ENCODE data around the gene MCAM. TPM values are rescaled to one million over a fixed set of nuclear protein-coding genes. Genes with fewer than 3 reads are reported as not detected.

Gene MCAM
- total RNA-seq, 1 donor from 2014 or later = 3.9 TPM

DNA sequence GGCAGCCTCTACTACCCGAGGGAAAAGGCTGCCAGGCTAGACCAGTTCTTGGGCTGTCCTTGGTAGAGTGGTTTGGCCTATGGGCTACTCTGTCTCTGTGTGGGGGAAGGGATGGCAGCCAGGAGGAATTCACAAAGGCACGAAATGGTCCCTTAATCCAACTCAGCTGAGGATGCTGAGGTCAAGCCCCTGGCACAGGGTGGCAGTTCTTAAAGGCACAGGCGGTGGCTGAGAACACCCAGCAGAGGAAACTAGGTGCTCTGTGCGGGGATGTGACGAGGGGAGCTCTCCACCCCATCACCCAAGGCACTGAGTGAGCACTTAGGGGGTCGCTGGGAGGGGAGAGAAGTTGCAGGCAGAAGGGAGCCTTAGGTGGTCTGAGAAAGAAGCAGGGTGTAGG lies 29.7 kb upstream of the MCAM start, which contains the start of gene MFRP:
MFRP (minus strand) TSS at position 101 of the 400 bp plus-strand sequence. CDS start 192 bp downstream, outside the sequence.
- intact Hi-C loops (cut with micrococcal nuclease) = no loop called here

DNA sequence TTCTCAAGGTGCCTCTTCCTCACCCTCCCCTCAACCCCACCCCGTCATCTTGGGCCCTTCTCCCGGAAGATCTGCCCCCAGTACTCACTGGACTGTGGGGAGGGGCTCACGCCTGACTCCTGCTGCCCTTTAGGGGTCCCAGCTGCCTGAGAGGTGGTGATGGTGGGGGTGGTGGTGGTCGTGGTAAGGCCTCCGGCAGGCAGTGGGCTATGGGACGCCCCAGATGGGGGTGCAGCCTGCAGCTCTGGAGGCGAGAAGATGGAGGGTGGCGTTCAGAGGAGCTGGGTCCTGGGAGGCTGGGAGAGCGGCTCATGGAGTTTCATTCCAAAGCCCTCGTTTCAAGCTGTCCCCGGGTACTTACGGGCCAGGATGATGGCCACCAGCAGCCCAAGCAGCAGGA lies 28.8 kb upstream of the MCAM start:
- intact Hi-C loops (cut with micrococcal nuclease) = no loop called here

DNA sequence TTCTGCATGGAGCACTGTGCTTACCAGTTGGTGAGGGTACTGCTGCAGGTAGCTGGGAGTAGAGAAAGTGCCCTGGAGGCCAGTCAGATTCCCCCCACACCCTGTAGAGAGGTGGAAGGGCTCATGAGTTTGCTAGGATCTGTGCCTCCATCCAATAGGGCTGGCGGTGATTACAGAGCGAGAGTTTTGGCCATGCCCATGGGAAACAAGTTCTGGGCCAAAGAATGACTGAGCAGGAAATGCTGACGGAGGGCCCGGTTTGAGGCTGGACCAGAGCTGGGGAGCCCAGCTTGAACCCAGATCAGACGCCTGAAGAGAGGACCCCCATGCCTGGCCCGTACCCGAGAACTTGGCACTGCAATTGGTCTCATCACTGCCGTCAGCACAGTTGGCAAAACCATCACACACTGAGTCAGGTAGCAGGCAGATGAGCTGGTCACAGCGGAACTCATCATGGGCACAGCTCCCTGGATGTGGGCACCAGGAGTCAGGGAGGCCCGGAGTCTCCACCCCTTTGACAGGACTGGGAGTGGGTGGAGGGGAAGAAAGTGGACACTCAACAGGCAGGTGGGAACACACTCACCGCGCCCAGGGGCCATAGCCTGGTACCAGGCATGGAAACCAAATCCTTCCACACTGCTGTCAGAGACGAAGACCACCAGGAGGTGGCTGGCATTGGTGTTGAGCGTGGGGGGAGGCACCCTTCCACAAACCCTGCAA lies 27.5 kb upstream of the MCAM start:
- intact Hi-C loops (cut with micrococcal nuclease) = loop anchor here (5.0 kb wide), 1 partner anchor 1617 kb away; no protein-coding TSS in a partner anchor

DNA sequence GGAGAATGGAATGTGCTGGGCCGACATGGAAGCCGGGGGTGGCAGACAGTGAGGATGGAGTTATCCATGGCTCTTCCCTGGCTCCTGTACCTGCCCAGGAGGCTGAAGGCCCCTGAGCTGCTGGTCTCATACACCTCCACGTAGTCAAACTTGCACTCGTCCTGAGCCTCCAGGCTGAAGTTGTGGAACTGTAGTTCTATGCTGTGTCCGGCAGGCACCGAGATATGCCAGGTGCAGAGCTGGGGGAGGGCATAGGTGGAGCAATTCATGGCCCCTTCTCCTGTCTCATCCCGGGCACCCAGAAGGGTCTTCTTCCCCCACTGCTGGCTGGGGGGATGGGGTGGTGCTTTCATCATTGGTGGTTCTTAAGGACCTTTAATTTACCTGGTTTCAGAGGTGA lies 26.8 kb upstream of the MCAM start:
- intact Hi-C loops (cut with micrococcal nuclease) = loop anchor here (5.0 kb wide), 1 partner anchor 1616 kb away; no protein-coding TSS in a partner anchor

DNA sequence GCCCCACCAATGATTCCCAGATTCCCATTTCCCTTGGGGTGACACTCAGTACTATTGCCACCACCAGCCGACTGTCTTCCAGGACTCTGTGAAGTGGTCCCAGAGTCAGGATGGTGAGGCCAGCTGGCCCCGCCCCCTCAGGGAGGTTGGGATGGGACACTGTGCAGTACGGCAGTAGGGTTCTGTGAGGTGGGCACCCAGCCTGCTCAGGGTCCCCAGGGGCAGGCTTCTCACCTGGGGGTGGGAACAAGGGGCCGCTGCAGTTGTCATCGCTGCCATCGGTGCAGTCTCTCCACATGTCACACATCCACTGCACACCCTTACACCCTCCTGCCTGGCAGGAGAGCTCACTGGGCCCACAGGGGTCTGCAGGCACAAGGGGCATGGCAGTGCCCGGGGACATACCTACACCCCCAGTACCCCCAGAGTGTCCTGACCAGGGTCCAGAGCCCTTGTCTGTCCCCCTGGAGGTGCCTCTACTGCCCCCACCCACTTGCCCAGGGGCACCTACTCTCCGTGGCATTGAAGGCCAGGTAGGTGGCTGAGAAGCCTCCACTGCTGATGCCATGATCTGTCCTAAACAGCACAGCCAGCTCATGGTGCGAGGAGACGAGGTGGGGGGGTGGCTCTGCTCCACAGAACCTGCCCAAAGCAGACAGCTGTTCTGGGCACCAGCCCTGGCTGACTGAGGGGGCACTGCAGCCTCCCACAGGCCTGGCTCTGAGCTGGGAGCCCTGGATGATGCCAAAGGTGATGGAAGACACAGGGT lies 25.6 kb upstream of the MCAM start:
- intact Hi-C loops (cut with micrococcal nuclease) = loop anchor here (5.0 kb wide), 1 partner anchor 1615 kb away; no protein-coding TSS in a partner anchor

DNA sequence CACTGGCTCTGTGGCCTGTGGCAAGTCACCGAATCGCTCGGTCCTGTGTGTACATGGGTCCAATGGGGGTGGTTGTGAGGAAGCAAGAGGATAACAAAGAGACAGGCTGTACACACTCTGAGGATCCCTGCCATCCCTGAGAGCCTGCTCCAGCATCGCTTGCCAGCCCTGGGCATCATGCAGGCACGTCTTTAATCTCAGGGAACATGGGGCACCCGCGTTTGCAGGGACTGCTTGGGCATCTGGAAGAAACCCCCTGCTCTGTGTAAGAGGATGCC lies 25.0 kb upstream of the MCAM start:
- intact Hi-C loops (cut with micrococcal nuclease) = loop anchor here (5.0 kb wide), 1 partner anchor 1615 kb away; no protein-coding TSS in a partner anchor

DNA sequence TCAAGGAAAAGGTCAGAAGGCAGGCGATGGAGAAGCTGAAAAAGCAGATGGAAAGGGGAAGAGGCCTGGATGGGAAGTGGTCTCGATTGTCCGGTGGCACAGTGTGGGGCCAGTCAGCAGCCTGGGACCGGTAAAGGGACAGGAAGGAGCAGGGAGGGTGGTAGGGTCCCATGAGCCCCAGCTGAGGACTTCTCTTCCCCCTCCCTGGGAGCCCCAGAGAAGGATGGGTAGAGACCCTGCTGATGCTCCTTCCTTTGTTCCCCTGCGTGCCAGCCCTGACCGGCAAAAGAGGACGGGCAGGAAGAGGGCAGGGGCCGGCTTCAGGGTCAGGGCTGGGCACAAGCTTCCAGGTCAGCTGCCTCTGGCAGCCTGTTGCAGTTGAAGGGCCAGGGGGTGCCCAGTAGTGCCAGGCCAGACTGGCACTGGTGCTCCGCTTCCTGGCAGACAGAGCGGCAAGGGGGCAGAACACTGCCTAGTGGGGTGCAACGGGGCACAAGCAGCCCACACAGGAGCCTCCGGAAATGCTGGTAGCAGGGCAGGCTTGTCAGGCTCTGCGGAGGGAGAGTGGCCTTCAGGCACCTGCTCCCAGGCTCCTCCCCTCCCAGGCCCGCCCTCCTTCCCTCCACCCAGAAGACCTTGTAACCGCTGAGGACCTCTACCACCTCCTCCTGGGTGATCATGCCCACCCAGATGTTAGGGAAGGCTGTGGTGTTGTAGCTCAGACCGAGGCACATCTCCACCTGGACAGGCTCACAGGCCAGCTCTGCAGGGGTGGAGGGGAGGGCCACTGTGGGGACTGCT lies 24.5 kb upstream of the MCAM start:
- intact Hi-C loops (cut with micrococcal nuclease) = loop anchor here (5.0 kb wide), 1 partner anchor 1614 kb away; no protein-coding TSS in a partner anchor

DNA sequence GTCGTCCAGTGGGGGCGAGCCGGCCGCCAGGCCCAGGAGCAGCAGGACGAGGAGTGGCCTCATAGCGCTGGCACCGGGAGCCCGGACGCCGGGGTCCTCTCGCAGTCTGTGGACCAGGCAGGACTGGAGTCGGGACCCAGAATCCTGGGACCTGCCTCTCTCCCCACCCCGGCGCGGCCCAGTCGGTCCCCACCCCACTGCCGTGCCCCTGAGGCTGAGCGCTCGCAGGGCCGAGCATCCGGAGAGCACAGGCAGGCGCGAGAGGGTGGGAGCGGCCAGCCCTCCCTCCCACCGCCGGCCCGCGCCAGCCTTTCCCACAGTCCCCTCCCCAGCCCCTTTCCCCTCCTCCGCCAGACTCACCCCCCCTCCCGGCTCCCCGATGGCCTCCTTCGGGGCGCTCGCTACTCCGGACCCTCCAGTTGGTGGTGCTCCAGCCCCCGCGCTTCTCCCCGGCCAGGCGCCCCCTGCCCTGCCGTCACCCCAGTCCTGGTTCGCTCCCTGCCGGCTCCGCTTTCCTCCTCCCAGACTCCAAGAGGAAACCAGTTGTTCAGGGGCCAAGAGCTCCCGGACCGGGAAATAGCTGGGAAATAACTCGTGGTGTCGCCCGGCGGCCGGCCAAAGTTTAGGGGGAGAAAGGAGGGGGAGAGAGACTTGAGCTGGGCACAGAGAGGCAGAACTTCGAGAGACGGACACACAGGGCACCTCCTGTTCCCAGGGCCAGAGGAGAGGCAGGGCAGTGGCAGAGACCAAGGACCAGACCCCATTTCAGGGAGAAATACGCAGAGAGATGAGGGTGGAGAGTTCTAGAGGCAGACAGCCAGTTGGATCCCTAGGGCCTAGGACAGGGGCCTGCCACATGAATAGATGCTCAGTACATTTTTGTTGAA lies 23.6 kb upstream of the MCAM start, which contains the start of gene C1QTNF5:
C1QTNF5 (minus strand) TSS at position 549 of the 887 bp plus-strand sequence; CDS start at position 63, 486 bp downstream.
- intact Hi-C loops (cut with micrococcal nuclease) = loop anchor here (5.0 kb wide), 1 partner anchor 1613 kb away; no protein-coding TSS in a partner anchor

DNA sequence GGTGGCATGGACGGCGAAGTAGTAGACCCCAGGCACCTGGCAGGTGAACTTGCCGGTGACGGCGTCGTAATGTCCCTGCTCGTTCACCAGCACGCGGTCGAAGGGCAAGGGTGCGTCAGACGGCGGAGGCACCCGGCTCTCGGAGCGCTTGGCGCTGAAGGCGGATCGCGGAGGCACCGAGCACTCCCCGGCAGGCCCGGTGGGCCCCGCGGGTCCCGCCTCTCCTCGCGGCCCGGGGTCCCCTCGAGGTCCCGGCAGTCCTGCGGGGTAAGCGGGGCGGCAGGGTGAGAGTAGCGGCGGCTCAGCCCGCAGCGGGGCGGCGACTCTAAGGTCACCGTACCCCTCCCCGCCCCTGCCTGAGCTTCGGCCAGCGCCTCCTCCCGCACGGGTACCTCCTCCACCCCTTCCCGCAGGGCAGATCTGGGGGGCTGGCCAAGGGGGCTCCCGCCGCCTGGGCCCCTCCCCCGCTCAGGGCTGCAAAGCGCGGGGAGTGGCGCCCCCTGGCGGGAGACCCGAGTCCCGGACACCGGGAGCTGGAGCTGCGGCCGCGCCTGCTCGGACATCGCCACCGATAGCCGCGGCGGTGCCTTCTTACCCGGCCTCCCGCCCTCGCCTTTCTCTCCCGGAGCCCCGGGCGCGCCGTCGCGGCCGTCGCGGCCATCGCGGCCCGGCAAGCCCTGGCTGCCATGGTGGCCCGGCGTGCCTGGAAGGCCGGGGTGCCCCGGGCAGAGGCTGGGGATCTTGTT lies 22.8 kb upstream of the MCAM start:
- intact Hi-C loops (cut with micrococcal nuclease) = loop anchor here (5.0 kb wide), 1 partner anchor 1612 kb away; no protein-coding TSS in a partner anchor

DNA sequence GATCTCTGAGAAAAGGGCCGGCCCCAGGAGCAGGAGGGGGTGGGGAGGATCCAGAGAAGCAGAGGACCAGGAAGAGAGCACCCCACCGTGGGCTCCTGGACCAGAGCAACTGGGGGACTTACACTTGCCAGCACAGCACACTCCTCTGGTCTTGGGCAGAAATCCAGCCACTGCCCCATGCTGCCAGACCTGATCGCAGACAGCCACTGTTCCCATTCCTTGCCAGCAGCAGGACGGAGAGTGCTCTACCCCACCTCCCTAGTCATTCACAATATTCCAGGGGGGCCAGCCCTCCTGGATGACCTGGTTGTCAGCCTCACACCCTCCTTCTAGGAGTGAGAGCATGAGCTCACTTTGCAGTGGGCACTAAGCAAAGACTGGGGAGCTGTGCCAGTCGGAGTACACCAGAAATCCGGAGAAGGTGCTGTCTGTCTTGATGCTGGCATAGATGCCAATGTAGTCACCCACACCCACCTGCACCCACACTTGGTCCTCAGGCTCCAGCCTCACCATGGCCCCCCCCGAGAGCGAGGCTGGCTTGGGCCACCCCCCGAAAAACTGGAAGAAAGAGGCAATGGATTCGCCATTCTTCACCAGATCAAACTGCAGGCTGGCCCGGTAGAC lies 22.1 kb upstream of the MCAM start:
- intact Hi-C loops (cut with micrococcal nuclease) = loop anchor here (1.0 kb wide), 4 partner anchors 18 to 272 kb away; partner anchors contain the start of genes CBL, USP2 and VPS11

DNA sequence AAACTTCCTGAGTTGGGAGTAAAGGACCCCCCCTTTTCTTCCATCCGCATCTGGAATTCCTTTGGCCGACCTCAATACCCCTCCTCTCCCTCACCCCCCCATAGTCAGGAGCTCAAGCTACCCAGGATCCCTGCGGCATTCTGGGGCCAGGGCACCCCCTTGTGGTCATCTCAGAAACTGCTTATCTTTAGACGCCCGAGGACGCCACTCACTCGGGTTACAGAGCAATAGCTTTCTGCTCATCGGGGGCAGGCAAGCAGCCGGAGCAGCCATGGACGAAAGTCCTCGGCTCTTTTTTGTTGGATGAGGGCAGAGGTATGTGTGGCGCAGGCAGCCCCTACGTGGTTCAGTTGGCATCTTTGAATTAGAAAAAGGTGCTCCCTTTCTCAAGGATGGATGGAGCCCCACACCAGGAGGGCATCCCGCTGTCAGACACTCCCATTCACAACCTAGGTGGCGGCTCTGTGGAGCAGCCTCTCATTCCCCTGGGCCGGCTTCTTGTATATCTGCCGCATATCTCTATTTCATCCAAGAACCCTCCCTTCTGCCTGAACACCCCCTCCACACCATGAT lies 21.5 kb upstream of the MCAM start:
- intact Hi-C loops (cut with micrococcal nuclease) = loop anchor here (1.0 kb wide), 4 partner anchors 17 to 271 kb away; partner anchors contain the start of genes CBL, USP2 and VPS11

DNA sequence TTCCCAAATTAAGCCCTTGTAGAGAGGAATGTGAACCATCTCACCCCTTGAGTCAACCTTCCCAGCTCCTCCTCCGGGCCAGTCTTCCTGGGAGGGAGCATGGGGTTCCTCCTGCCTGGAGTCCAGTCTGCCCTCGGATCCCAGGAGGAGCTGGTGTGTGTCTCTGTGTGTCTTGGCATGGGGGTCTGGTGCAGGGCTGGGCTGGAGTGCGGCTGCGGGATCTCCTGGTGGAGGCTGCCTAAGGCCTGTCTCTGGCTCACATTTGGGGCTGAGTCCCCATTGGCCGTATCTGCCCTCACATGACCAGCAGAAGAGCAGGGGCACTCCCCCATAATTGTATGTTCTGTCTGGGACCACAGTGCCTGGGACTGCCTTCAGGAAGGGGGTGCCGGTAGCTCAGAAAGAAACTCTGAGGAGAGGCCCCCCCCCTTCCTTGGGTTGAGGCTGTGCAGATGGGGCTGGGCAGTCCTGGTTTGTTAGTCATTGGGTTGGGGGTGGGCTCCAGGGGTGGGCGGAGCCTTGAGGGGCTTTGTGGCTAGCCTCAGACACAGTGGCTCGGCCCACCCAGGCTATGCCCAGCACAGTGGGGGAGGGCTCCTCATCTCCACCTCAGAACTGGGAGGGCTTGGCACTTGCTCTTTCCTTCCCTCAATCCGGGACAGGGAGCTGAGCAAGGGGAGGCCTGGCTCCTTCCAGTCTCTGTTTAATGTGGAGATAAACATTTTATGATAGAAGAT lies 20.8 kb upstream of the MCAM start:
- intact Hi-C loops (cut with micrococcal nuclease) = loop anchor here (1.0 kb wide), 4 partner anchors 16 to 270 kb away; partner anchors contain the start of genes CBL, USP2 and VPS11

DNA sequence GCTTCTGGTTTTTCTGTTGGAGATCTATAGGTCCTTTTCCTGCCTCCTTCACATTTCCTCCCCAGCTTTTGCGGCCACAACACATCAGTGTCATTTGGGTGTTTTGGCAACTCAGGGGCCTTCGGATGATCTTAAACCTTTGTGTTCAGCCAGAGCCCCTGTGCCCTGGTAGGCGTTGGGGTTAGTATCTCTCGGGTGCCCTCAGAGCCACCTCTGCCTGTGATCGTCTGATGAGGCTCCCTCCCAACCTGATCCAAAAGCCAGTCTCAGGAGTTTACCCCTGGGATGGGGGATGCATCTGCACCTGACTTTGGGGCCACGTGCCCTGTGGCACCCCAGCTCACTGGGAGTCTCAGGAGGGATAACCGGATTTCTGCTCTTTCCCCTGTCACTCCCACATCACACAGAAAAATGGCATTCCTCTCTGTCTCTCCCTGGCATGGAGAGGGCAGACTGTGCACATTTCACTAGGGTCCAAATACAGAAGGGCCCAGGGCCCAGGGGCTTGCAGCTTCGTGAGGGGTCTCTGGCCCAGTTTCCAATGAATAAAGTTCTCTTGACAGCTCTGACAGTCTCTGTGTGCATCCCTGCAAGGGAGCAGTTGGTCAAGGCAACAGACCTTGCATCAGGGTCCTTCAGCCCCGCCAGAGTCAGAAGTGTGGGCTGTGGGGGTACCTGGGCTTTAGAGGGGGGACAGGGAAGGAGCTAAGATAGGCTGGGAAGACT lies 20.0 kb upstream of the MCAM start:
- intact Hi-C loops (cut with micrococcal nuclease) = no loop called here

DNA sequence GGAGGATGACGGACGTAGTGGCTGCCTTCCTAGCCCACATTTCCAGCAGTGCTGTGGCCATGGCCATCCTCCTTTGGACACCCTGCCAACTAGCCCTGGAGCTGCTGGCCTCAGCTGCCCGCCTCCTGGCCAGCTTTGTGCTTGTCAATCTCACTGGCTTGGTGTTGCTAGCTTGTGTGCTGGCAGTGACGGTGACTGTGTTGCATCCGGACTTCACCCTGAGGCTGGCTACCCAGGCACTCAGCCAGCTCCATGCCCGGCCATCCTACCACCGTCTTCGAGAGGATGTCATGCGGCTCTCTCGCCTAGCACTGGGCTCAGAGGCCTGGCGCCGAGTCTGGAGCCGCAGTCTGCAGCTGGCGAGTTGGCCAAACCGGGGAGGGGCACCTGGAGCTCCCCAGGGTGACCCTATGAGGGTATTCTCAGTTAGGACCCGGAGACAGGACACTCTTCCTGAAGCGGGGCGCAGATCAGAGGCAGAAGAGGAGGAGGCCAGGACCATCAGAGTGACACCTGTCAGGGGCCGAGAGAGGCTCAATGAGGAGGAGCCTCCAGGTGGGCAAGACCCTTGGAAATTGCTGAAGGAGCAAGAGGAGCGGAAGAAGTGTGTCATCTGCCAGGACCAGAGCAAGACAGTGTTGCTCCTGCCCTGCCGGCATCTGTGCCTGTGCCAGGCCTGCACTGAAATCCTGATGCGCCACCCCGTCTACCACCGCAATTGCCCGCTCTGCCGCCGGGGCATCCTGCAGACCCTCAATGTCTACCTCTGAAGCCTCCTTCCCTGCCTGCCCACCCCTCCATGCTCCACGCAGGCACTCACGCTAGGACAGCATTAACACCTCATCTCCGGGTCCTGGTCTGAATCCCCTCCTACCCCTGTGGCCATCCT lies 19.0 kb upstream of the MCAM start:
- intact Hi-C loops (cut with micrococcal nuclease) = loop anchor here (2.0 kb wide), 1 partner anchor 229 kb away; the partner anchor contains the start of gene C2CD2L

DNA sequence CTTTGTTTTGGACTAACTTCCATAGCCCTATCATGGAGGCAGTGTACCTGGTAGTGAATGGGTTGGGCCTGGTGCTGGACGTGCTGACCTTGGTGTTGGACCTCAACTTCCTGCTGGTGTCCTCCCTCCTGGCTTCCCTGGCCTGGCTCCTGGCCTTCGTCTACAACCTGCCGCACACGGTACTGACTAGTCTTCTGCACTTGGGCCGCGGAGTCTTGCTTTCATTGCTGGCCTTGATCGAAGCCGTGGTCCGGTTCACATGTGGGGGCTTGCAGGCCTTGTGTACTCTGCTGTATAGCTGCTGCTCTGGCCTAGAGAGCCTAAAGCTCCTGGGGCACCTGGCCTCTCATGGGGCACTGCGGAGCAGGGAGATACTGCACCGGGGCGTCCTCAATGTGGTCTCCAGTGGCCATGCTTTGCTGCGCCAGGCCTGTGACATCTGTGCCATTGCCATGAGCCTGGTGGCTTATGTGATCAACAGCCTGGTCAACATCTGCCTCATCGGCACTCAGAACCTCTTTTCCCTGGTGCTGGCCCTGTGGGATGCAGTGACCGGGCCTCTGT lies 18.2 kb upstream of the MCAM start:
- intact Hi-C loops (cut with micrococcal nuclease) = loop anchor here (2.0 kb wide), 1 partner anchor 228 kb away; the partner anchor contains the start of gene C2CD2L
